ENCODE data around the gene HORMAD2.

The HORMAD2 gene

GRCh38 chr22:30190574-30190973 lies 110.3 kb downstream of the HORMAD2 start (continued):
- TF ChIP-seq PATZ1 (CRISPR knock-in tag; IDR thresholded peaks at IDR 0.05; ENCODE audit: borderline replicate concordance) (no peak), ARNTL (CRISPR knock-in tag; IDR thresholded peaks at IDR 0.05; ENCODE audit: borderline replicate concordance, low read depth) (no peak), ZFP3 (CRISPR knock-in tag; IDR thresholded peaks at IDR 0.05) (no peak), TCF4 (CRISPR knock-in tag; IDR thresholded peaks at IDR 0.05; ENCODE audit: borderline replicate concordance) (no peak), CREB5 (CRISPR knock-in tag; IDR thresholded peaks at IDR 0.05; ENCODE audit: low read depth) (no peak), ZNF70 (CRISPR knock-in tag; IDR thresholded peaks at IDR 0.05) (no peak)

GRCh38 chr22:30191040-30191701 lies 110.9 kb downstream of the HORMAD2 start:
- TF ChIP-seq ZNF565 (CRISPR knock-in tag; conservative IDR thresholded peaks at IDR 0.05; ENCODE audit: low read depth) = no peak
- TF ChIP-seq PPARA (CRISPR knock-in tag; IDR thresholded peaks at IDR 0.05; ENCODE audit: borderline replicate concordance) = no peak
- TF ChIP-seq RARB (CRISPR knock-in tag; IDR thresholded peaks at IDR 0.05) = no peak
- TF ChIP-seq ISL1 (CRISPR knock-in tag; IDR thresholded peaks at IDR 0.05) = no peak
- TF ChIP-seq CSDC2 (CRISPR knock-in tag; IDR thresholded peaks at IDR 0.05) = no peak
- no peak for TF ChIP-seq ARNTL (CRISPR knock-in tag; IDR thresholded peaks at IDR 0.05; ENCODE audit: borderline replicate concordance, low read depth)
- TF ChIP-seq TSHZ2 (CRISPR knock-in tag; IDR thresholded peaks at IDR 0.05) = no peak
- TF ChIP-seq BACH2 (CRISPR knock-in tag; IDR thresholded peaks at IDR 0.05; ENCODE audit: borderline replicate concordance) = no peak
- TF ChIP-seq ZC3H10 (CRISPR knock-in tag; IDR thresholded peaks at IDR 0.05) = no peak
- TF ChIP-seq CREB5 (CRISPR knock-in tag; IDR thresholded peaks at IDR 0.05; ENCODE audit: low read depth) = no peak
- TF ChIP-seq PATZ1 (CRISPR knock-in tag; IDR thresholded peaks at IDR 0.05; ENCODE audit: borderline replicate concordance) = no peak
- no peak for TF ChIP-seq TCF4 (CRISPR knock-in tag; IDR thresholded peaks at IDR 0.05; ENCODE audit: borderline replicate concordance)
- no peak for ATAC-seq

GRCh38 chr22:30192427-30192826 lies 112.2 kb downstream of the HORMAD2 start:
- TF ChIP-seq BACH2 (CRISPR knock-in tag; IDR thresholded peaks at IDR 0.05; ENCODE audit: borderline replicate concordance) = no peak
- no peak for TF ChIP-seq SNAI2 (CRISPR knock-in tag; IDR thresholded peaks at IDR 0.05)
- TF ChIP-seq GLIS3 (CRISPR knock-in tag; IDR thresholded peaks at IDR 0.05) = no peak
- ATAC-seq = no peak

GRCh38 chr22:30193031-30193775 lies 112.9 kb downstream of the HORMAD2 start:
- ATAC-seq = no peak
- TF ChIP-seq ZNF8 (CRISPR knock-in tag; IDR thresholded peaks at IDR 0.05) (no peak), CSRNP3 (CRISPR knock-in tag; IDR thresholded peaks at IDR 0.05) (no peak), TOX (CRISPR knock-in tag; IDR thresholded peaks at IDR 0.05; ENCODE audit: borderline replicate concordance) (no peak), ZC3H10 (CRISPR knock-in tag; IDR thresholded peaks at IDR 0.05) (no peak), RARB (CRISPR knock-in tag; IDR thresholded peaks at IDR 0.05) (no peak), CREB5 (CRISPR knock-in tag; IDR thresholded peaks at IDR 0.05; ENCODE audit: low read depth) (no peak), ISL1 (CRISPR knock-in tag; IDR thresholded peaks at IDR 0.05) (no peak), PPARA (CRISPR knock-in tag; IDR thresholded peaks at IDR 0.05; ENCODE audit: borderline replicate concordance) (no peak), SNAI2 (CRISPR knock-in tag; IDR thresholded peaks at IDR 0.05) (no peak), PATZ1 (CRISPR knock-in tag; IDR thresholded peaks at IDR 0.05; ENCODE audit: borderline replicate concordance) (no peak)
